HG02571 (cell line): Measurements from ENCODE around the gene ADGRG1.

Source experiments
- ATAC-seq: cut with Tn5 transposase; IDR thresholded peaks from one replicate; pipeline ENCODE4 v1.9.1; 2021; ENCODE audit warnings: mild to moderate bottlenecking, moderate library complexity; ENCODE audit not compliant: unreplicated experiment

ADGRG1 gene

GRCh38 chr16:57680842-57681375 lies 52.5 kb downstream of the ADGRG1 start:
- ATAC-seq = no peak

GRCh38 chr16:57681950-57682728 lies 53.7 kb downstream of the ADGRG1 start:
- ATAC-seq = no peak

GRCh38 chr16:57682809-57683635 lies 54.6 kb downstream of the ADGRG1 start:
- no peak for ATAC-seq

- ATAC-seq = no peak
Observed at GRCh38 chr16:57683636-57684545, 55.5 kb downstream of the ADGRG1 start.

- no peak for ATAC-seq
Observed at GRCh38 chr16:57684626-57685358, 56.4 kb downstream of the ADGRG1 start.

- no peak for ATAC-seq
Observed at GRCh38 chr16:57685633-57686032, 57.2 kb downstream of the ADGRG1 start.

GRCh38 chr16:57686577-57686976 lies 58.1 kb downstream of the ADGRG1 start:
- ATAC-seq = no peak

GRCh38 chr16:57687363-57687929 lies 59.0 kb downstream of the ADGRG1 start:
- ATAC-seq = no peak

- ATAC-seq = no peak
Observed at GRCh38 chr16:57688487-57688986, 60.1 kb downstream of the ADGRG1 start.

GRCh38 chr16:57688987-57689761 lies 60.7 kb downstream of the ADGRG1 start:
- ATAC-seq = no peak

- ATAC-seq = no peak
Observed at GRCh38 chr16:57689762-57690558, 61.5 kb downstream of the ADGRG1 start.

GRCh38 chr16:57690782-57691471 lies 62.5 kb downstream of the ADGRG1 start:
- no peak for ATAC-seq

GRCh38 chr16:57692636-57693035 lies 64.2 kb downstream of the ADGRG1 start:
- no peak for ATAC-seq

GRCh38 chr16:57693550-57693949 lies 65.1 kb downstream of the ADGRG1 start:
- ATAC-seq = no peak

- no peak for ATAC-seq
Observed at GRCh38 chr16:57694231-57694724, 65.8 kb downstream of the ADGRG1 start.

GRCh38 chr16:57694725-57695679 lies 66.6 kb downstream of the ADGRG1 start, which contains the start of gene DRC7:
TSS of gene DRC7 (plus strand) at chr16:57694806. CDS start at chr16:57697950, 3,144 bp downstream.
- ATAC-seq = no peak
